Measurements from ENCODE around the gene ABCA5. TPM values are rescaled to one million over a fixed set of nuclear protein-coding genes. Genes with fewer than 3 reads are reported as not detected.
"Not testable (repeated sequence)": the region's sequence is repeated elsewhere in the genome, so short reads cannot be mapped to it uniquely, and the experiment has no call there.

ABCA5 gene
- polyA plus RNA-seq, 4 donors, result 23.3 to 43.4 (median 30.4) TPM

DNA sequence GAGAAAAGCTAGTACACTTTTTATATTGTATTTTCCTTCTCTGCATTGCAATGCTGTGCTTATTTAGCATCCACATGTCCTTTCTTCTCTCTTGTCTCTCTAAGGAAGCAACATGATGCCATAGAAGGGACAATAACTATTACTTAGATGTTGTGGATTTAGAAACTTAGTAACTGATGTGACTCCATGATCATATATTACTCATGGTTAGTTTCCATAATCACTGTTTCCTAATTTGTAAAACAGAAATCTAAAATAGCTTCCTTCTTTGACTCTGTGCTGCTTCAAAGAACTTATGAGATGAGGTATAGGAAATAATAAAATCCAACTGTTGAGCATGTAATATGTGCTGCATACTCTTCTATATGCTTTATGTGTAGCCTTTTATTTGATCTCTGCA is 6.6 kb upstream of the ABCA5 start:
- DNase-seq (ENCODE audit: low read depth in 4 of 4, low spot score in 2 of 4), result no peak

DNA sequence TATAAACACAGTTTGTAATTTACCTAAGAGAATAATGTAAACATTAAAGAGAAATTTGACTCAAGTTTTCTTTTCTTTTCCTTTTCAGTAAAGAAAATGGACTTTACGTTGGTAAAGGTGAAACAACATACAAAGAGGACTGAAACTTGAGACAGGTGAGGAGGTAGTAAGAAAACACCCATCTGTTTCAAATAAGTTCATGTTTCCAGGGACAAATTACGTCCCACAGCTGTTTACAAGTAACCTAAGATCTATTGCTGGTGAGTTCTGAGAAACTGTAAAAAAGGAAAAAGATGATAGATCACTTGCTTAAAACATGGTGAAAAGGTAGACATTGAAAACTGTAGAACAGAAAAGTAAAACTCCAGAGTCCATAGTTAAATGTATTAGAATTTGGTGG is 4.8 kb upstream of the ABCA5 start:
- no peak for DNase-seq (ENCODE audit: low read depth in 4 of 4, low spot score in 2 of 4)

DNA sequence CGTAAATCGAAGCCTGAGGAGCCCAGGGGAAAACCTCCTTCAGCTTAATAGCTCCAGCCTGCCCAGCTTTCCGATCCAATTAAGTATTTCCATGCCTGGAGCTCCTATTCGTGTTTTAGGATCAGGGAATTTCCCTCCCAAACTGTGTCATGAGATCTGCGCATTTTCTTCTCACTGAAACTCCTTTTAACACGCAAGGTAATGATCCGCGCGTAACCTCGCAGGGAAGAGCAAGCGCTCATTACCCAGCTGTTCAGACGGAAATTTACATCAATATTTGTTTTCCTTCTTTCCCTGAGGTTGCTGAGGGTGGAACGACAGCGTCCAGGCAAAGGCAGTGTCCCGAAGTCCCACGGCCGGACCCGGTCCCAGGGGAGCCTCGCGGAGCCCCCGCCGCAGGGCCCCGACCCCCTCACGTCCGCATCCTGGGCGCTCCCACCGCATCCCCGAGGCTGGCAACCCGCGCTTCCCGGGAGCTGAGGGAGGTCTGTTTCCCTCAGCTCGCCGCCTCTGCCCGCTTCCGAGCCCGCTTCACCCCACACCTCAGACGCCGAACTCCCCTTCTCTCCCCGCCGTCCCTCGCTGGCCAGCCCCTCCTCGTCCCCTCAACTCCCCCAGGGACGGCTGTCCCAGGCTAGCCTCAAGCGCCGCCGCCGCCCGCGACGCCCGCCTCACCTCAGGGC is 415 bp downstream of the ABCA5 start:
- no peak for DNase-seq (ENCODE audit: low read depth in 4 of 4, low spot score in 2 of 4)

DNA sequence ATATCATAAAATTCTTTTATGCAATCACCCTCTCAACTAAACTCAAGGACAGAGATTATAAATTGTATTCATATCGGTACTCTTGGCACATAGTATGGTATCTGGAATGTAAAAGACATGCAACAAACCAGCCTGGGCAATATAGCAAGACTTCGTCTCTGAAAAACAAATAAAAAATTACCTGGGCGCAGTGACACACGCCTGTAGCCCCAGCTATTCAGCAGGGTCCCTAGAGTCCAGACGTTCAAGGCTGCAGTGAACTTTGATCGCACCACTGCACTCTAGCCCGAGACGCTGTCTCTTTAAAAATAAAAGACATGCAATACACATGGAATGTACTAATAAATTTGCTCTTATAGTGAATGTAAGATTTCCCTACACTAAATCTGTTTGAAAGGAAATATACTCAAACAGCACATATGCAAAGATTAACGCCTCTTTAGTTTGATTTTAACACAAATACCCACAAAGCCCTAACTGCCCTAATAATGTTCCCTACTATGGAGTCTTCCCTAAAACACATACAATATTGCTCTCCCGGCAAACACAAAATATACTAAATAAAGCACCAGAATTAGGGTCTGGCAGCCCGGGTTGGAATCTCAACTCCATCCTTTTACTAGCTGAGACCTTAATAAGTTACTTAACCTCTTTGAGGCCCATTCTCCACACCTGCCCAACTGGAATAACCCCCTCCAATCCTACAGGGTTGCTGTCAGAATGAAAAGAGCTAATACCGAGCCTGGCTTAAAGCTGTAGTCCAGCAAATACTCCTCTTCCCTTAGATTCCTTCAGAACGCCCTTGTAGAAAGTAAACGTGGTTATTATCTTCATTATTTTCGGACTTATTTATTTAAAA is 1.2 kb downstream of the ABCA5 start:
- DNase-seq (ENCODE audit: low read depth in 4 of 4, low spot score in 2 of 4), result no peak

GRCh38 chr17:69323806-69324205 is 3.1 kb downstream of the ABCA5 start:
- DNase-seq (ENCODE audit: low read depth in 4 of 4, low spot score in 2 of 4), result no peak

DNA sequence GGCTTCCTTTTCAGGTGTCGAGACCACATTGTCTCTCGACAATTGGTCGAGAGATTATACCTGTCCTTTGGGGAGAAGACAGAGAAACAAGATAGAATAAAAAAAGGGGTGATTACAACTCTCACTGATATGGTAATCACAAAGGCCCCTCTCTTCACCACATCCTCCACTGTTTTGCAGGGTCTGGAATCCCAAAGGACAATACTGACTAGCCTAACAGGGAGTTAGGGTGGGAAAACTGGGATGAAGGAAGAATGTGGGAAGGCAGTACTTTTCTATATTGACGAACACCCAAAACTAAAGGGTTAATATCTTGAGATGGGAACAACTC is 6.1 kb downstream of the ABCA5 start:
- no peak for DNase-seq (ENCODE audit: low read depth in 4 of 4, low spot score in 2 of 4)

DNA sequence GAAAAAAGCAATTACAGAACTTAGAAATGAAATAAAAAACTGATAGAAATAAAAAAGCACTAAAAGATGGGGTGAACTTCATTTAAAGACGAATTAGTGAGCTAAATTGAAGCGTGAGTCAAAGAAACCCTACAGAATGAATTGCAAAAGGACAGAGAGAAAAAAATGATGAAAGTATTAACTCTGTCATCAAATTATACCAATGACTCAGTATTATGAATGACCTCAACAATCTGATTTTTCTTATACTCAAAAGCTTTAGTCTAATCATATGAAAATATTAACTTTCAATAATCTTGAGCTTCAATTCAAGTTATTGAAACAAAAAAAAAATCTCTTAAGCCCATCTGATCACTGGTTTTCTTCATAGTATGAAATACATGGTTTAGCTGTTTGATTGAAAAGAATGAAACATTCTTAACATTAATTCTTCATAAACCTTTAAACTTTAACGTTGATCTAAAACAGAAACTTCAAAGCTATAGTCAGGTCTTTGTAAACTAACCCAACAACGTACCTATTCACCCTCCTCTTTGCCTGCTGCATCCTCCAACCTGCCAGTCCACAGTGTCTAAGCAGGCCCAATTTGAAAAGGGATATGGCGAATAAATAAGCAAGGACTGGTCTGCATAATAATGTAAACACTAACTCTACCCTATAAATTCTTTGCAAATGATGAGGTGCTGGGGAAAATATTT is 6.6 kb downstream of the ABCA5 start:
- DNase-seq (ENCODE audit: low read depth in 4 of 4, low spot score in 2 of 4), result no peak

- DNase-seq (ENCODE audit: low read depth in 4 of 4, low spot score in 2 of 4), result no peak
Measured at GRCh38 chr17:69317625-69318024, 9.3 kb downstream of the ABCA5 start.

GRCh38 chr17:69314246-69315065 is 12.5 kb downstream of the ABCA5 start:
- no peak for DNase-seq (ENCODE audit: low read depth in 4 of 4, low spot score in 2 of 4)

GRCh38 chr17:69305177-69305576 is 21.8 kb downstream of the ABCA5 start:
- DNase-seq (ENCODE audit: low read depth in 4 of 4, low spot score in 2 of 4), result no peak

DNA sequence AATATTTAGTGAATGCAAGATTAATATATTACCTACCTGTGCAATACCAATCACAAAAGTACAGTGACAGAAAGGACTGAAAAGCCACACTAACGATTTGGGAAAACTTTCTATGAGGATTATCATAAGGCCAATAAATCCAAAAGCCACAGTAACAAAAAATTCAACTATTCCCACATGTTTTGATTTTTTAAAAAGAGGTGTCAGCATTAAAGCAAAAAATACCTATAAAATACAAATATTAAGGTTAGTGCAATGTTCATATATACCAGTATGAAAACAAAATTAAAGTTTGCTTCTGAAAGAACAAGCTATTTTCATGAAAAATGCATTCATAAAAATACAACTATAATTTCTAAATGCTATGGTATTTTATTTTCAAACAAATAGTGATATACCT is 24.3 kb downstream of the ABCA5 start:
- no peak for DNase-seq (ENCODE audit: low read depth in 4 of 4, low spot score in 2 of 4)

DNA sequence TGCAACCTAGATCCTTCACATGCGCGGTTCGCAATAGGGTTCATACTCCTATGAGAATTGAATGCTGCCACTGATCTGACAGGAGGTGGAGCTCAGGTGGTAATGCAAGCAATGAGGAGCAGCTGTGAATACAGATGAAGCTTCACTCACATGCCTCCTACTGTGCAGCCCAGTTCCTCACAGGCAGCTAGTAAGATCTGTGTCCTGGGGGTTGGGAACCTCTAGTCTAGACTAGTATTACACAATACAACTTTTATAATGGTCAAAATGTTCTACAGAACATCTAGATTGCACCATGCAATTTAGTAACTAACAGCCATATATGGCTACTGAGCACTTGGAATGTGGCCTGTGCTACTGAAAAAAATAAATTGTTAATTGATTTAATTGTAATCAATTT is 26.7 kb downstream of the ABCA5 start:
- no peak for DNase-seq (ENCODE audit: low read depth in 4 of 4, low spot score in 2 of 4)

- not testable (repeated sequence) for DNase-seq (ENCODE audit: low read depth in 4 of 4, low spot score in 2 of 4)
Measured at GRCh38 chr17:69298120-69298722, 28.7 kb downstream of the ABCA5 start.

GRCh38 chr17:69287168-69287567 is 39.8 kb downstream of the ABCA5 start:
- no peak for DNase-seq (ENCODE audit: low read depth in 4 of 4, low spot score in 2 of 4)

DNA sequence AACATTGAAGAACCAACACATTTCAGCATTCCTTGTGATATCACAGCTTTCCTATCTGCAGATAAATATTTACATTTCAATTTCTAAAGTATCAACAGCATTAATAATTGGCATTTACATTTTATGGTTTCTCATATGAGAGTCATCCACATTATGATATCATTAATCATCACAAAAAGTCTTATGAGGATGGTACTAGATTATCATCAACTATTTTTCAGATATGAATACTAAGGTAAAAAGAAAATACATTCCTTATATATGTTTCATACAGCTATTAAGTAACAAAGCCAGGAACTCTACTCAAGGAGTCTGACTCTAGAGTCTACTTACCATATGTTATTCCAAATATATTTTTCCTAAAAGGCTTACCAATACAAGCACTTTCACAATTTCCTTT is 40.7 kb downstream of the ABCA5 start:
- no peak for DNase-seq (ENCODE audit: low read depth in 4 of 4, low spot score in 2 of 4)

DNA sequence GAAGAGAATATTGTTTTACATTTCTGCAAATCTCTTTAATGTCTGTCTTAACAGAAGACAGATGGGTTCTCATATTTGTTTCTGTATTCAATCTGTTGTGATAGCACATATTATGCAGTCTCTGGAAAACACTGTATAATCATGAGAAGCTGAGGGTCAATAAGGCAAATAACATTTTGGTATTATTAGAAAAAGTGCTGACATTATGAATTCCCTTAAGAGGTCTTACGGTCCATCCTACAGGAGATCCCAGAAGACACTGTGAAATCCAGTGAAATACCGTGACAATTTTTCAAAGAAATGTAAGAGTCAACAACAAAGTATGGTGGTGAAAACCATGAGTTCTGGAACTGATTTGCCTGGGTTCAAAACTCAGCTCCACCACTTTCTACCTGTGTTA is 42.3 kb downstream of the ABCA5 start:
- no peak for DNase-seq (ENCODE audit: low read depth in 4 of 4, low spot score in 2 of 4)

DNA sequence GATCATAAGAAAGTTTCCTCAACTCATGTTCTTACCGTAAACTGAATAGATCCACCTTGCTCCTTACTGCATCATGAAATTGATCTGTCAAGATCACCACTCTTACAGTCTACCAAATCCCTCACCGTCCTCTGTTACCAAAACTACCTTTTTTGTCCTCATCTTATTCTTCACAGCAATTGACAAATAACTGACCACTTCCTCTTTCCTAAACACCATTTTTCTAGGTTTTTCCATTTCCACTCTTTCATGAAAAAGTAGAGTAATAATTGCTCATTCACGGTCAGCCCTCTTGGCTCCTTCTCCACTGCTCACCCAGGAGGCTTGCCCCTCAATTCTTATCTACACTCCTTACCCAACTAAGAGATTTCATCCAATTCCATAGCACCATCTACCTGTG is 44.9 kb downstream of the ABCA5 start:
- no peak for DNase-seq (ENCODE audit: low read depth in 4 of 4, low spot score in 2 of 4)

GRCh38 chr17:69276279-69276678 is 50.7 kb downstream of the ABCA5 start:
- not testable (repeated sequence) for DNase-seq (ENCODE audit: low read depth in 4 of 4, low spot score in 2 of 4)

- no peak for DNase-seq (ENCODE audit: low read depth in 4 of 4, low spot score in 2 of 4)
Measured at GRCh38 chr17:69275751-69276150, 51.2 kb downstream of the ABCA5 start.

GRCh38 chr17:69271023-69271422 is 55.9 kb downstream of the ABCA5 start:
- no peak for DNase-seq (ENCODE audit: low read depth in 4 of 4, low spot score in 2 of 4)

Measured in left renal cortex interstitium (tissue), 4 donors.